NCI-H1048 (cell line): ENCODE results near the gene ZNF827.
A peak's percentile ranks its signal among the peaks of the same experiment; 100 is the strongest.

Source experiments
- DNase-seq: peaks from one replicate; lab custom pipeline; 2025; lab: John Stamatoyannopoulos, UW

The ZNF827 gene, protein sequence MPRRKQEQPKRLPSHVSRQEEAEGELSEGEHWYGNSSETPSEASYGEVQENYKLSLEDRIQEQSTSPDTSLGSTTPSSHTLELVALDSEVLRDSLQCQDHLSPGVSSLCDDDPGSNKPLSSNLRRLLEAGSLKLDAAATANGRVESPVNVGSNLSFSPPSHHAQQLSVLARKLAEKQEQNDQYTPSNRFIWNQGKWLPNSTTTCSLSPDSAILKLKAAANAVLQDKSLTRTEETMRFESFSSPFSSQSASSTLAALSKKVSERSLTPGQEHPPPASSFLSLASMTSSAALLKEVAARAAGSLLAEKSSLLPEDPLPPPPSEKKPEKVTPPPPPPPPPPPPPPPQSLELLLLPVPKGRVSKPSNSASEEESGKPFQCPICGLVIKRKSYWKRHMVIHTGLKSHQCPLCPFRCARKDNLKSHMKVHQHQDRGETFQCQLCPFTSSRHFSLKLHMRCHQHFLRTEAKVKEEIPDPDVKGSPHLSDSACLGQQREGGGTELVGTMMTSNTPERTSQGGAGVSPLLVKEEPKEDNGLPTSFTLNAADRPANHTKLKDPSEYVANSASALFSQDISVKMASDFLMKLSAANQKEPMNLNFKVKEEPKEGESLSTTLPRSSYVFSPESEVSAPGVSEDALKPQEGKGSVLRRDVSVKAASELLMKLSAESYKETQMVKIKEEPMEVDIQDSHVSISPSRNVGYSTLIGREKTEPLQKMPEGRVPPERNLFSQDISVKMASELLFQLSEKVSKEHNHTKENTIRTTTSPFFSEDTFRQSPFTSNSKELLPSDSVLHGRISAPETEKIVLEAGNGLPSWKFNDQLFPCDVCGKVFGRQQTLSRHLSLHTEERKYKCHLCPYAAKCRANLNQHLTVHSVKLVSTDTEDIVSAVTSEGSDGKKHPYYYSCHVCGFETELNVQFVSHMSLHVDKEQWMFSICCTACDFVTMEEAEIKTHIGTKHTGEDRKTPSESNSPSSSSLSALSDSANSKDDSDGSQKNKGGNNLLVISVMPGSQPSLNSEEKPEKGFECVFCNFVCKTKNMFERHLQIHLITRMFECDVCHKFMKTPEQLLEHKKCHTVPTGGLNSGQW

DNA sequence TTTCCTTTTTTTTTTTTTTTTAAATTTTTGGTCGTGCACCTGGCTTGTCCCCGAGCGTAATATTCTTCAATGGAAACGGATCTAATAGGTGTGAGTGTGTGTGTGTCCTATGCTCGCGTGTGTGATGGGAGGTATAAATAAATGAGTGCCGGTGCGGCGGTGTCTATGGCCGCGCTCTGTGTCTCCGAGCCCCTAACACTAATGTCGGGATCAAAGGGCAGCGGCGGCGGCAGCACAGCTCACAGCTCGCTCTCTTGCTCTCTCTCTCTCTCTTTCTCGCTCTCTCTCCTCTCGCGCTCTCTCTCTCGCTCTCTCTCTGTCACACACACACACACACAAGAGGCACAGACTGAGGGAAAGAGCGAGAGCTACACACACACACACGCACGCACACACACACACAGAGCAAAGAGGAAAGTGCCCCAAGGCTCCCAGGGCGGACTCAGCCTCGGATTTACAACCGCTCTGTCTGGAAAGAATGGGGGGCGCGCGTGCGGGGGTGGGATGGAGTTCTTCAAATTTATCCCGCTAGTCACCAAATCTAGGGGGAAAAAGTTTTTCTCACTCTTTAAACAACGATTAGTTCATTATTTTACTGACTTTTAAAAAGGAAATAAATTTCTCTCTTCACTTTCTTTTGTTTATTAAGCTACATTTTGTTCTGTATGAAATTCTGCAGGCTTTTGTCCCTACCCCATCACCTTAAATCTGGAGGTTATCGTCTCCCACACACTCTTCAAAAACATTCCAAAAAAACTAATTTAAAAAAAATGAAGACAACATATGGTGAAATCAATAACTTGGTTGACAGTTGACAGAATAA lies at the start of gene ZNF827:
ZNF827 (minus strand) TSS at position 206 of the 823 bp plus-strand sequence. CDS start 416 bp downstream, outside the sequence.
- peak; percentile 7 for DNase-seq

DNA sequence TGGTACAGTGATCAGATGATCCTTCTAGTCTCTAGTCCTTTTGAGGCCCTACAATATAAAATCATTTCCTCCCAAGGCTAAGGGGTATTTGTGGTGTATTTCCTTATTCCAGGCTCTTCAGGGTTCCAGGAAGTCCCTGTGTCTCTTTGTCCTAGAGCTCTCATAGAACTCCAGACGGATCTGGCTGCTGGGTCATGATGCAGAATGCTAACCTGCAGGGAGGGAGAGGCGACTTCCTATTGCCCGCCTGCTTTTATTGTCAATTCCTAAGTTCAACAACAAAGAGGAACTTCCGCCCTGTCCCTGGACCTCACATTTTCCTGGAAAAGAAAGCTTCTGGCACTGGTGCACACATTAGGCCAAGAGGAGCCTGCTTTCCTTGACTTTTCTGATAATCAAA lies 45.9 kb upstream of the ZNF827 start:
- no peak for DNase-seq

DNA sequence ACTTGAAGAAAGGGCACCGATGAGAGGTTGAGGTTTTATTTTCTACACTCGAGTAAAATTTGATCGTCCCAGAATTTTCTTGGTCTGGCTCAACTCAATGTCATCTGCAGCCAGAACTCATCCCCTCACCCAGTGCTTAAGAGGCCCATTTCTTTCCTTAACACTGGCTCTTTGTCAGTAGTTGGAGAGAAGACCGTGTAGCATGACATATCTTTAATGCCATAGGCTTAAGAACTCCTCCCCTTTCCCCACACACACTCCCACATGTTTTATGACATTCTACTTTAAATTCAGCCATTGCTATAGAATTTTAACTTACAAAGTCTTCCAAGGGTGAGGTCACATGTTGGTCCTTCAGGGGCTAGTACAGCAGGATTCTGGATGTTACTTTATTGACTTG lies 44.2 kb upstream of the ZNF827 start:
- DNase-seq: no peak

DNA sequence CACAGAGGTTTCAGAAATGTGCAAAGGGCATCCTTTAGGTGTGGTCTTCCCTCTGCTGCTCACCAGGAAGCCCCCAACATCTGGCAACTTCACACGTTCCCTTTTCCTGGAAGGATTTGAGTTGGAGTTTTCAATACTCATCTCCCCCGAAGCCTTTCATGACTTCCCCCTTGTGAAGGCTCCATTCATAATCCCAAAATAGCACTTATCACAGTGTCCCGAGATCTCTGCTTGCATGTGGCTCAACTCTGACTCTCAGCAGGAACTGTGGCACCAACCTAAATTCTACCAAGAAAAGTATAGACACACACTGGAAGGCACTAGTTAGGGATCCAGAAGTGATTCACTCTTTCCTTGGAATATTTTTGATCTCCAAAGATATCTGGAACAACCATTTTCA lies 40.5 kb upstream of the ZNF827 start:
- no peak for DNase-seq

DNA sequence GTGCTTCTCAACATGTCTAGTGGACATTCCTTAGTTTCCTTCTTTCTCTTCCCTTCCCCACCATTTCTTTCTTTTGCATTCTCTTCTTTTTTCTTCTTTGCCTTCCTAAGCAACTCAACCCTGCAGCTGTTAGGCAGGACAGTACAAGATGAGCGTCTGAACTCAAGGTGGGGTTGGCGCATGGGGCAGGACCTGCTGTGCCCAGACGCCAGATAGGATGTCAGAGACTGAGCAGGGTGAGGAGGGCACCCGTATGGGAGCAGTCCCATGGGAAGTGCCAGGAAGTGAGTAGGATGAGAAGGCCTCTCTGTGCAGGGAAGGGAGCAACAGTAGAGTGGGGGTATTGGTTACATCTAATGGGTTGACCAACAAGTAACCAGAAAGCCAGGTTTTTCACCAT lies 38.1 kb upstream of the ZNF827 start:
- no peak for DNase-seq

DNA sequence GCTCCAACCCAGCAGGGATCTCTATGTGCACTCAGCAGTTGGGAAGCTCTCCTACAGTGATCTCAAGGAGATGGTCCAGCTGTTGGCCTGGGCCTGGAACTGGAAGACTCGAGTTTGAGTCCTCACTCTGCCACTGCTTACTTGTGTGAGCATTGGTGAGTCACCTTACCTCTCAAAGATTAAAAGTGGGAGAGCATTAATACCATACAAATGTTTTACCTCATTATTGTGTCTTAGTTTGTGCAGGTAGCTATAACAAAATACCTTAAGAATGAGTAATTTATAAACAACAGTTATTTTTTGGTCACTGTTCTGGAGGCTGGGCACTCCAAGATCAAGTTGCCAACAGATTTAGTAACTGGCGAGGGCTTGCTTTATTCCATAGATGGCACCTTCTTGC lies 21.4 kb upstream of the ZNF827 start:
- DNase-seq: no peak

DNA sequence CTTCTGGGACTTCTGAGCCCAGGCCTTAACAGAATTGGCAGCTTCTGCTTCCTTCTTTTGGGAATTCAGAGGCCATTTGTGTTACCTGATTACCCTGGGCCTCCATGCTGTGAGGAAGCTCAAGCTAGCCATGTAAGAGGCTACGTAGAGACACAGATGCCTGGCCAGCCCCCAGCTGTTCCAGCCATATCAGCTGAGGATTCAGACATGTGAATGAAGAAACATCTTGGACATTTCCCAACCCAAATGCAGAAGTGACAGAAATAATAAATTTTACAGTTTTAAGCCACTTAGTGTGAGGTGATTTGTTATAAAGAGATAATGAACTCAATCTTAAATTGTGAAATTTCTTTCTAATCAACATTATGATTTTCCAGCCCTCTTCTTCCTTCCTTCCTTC lies 18.7 kb upstream of the ZNF827 start:
- DNase-seq: no peak

DNA sequence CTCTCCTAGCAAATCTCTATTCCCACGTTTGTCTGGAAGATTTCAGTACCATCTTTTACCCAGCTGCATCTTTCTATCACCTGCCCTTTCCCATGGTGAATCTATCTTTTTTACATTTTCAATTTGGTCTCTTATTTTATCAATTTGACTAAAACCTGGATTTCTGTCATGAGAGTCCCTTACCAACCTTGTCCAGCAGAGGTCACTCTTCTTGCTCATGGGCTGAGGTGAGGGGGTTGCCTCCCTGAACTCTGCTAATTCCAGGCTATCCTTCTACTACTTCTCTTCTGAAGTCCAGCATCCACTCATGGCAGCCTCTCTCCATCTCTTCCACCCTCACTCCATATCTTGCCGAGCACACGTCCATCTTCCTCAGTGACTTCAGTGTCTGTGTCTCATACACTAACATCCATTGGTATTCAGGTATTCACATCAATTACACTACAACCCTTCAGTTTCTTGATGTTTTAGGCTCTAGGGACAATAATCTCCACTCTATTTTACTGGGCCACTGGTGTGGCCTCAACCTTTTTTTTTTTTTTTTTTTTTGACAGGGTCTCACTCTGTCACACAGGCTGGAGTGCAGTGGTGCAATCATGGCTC lies 17.8 kb upstream of the ZNF827 start:
- DNase-seq: no peak

DNA sequence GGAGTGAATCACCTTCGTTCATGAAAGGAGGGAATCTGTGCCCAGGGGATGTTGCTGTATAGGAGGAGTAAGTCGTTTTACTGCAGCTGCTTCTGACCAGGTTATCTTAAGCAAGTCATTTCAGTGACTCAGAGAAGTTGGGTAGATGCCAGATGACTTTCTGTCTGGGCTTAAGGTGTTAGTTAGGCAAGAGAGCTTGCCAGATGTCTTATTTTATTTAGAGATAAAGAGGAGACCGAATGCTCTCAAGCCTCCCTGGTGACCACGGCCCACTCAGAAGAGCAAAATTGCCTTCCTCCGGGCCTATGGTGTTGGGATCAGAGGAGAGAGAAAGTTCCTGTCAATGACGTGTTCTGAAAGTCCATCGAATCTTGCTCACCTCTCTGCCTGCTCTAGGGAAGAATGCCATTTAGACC lies 16.3 kb upstream of the ZNF827 start:
- no peak for DNase-seq

DNA sequence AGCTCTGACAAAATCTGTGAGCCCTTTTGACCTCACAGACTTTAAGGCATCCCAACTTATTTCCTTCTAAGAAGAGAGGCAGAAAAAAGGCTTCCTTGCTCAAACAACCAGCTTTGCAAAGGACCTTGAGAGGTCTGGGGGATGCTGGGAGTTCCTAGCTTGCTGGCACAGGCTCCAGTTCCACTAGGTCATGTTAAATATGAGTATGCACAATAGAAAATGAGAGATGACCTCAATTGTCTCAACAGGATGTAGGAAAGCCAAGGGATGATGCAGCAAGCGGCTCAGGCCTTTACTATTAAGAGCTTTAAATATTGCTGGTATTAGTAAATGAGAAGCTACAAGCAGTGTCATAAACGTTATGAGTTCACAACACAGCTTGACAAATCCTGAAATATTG lies 13.3 kb upstream of the ZNF827 start:
- no peak for DNase-seq

DNA sequence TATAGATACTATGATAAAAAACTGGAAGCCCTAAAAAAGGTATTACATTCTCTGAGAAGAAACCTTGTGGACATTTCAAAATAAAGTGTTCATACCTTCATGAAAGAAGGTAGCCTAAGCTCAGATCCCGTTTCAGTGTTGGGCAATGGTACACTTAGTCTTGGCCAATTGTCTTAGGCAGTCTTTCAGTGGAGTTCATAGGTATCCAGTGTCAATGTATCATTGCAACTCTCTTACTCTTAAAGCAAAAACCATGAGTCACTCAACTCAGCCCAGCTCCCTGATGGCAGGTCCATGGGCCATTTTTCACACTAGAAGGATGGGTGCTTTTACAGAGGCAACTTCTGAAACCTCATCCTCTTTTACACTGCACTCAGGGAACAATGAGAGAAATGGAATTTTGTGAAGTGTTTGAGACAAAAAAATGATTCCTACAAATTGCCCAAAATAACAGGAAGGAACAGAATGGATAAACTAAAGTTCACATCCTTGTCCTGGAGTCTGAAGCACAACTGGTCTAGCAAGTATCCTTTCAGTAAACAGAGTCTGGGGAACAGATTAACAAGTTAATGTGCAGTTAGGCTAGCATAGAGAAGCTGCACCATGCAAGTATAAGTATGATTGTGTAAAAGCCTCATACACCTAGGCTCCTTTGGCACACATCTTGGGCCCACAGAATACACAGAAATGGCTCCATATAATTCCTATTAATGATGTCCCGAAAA lies 7.0 kb upstream of the ZNF827 start:
- no peak for DNase-seq

DNA sequence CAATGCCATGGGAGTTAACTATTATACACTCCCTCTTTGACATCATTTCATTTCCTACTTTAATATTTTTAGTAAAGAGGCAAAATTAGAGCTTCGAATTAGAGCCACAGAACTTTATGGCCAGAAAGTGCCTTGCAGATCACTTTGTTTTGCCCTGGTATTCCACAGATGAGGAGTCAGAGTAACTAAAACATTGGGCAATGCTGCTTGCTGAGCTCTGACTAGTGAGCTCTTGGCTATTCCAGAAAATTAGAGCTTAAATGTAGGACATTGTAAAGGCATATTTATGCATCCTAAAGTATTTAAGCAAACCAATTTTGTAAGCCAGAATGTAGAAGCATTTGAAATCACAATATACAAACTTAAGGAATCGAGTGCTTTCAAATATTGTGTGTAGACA lies 6.3 kb upstream of the ZNF827 start:
- no peak for DNase-seq

DNA sequence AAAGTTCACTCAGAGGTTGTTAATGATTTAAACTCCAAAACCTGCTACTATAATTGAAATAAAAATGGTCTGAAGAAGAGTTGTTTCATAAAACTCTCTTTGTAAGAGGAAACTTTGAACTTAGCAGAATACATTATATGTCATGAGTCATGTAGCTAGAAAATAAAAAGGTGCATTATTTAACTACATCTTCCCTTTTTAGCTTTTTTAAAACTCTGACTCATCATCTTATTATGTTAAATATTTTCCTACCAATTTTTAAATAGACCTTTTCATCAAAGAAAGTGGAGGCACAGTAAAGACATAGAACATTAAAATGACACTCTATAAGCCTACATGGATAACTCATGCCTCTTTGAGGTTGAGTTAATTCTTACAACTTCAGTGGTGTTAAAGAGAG lies 1.2 kb upstream of the ZNF827 start:
- DNase-seq: no peak

DNA sequence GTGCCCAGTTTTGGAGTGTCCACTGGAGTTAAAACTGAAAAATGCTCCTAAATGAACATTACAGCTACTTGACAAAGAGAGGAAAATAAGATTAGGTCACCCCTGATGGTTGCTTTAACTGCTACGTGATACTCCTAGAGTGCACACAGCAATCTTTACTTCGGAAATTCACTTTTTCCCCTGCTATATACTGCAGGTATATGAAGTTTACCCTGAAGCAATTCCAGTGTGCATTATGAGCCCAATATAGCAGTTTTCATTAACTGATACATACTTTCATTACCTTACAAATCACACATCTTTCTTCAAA lies 773 bp upstream of the ZNF827 start:
- DNase-seq: no peak

DNA sequence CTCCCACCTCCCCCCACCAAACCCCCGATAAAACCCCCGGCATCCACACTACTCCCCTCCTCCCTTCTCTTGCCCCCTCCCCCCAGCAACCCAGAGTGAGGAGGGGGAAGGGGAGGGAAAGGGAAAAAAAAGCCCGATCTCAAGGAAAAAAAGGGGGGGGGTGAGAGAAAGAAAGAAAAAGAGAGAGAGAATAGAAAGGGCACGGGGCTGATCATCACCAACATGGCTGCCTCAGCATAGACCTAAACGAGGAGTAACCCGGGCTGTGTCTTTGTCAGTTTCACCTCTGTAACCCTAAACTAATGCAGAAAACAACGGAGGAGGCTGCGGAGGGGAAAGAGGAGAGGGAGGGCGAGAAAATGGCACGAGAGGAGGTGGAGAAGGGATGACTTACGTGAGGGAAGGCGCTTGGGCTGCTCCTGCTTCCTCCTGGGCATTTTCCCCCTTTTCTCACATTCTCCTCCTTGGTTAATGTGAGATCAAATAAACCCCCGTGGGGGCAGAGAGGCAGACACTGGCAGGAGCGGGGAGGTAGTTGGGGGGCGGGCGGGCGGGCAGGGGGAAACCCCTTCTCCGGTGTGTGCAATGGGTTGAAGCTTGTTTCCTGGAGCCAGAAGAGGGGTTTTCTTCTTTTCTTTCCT lies 532 bp downstream of the ZNF827 start:
- no peak for DNase-seq

DNA sequence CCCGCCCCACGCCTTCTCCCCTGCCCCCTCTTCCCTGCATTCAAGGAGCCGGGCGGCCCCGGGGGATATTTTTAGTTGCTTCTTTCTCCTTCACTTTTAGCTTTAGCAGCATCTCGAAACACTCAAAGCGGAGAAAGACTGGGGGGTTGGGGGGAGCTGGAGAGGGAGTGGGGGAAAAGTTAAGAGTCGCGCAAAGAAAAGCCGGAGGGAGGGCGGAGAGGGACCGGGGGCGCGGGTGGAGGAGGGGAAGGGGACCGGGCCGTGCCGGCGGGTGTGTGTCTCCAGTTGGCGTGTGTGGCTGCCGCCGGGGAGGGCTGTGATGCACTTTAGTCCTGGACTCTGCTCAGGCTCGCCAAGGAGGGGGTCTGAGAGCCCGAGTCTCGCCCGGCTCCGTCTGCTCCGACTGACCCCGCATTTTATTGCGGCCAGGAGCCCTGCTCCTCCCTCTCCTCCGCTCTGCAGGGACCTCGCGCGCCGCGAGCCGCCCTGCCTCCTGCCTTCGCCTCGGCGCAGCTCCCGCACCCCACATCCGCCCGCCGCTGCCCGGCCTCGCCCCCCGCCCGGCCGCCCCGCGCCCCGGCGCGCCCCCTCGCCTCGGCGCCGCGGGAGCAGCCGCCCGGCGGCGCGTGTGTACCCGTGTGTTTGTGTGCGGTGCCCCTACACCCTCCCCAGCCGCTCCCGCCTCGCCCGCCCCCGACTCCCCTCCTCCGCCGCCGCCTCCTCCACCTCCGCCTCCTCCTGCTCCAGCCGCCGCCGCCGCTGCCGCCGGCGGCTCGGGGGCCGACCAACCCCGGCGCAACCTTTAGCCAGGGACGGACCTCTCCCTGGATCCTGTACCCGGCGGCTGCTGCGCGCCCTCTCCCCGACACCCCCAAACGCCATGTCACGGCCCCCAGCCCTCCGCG lies 1.4 kb downstream of the ZNF827 start:
- DNase-seq: no peak

DNA sequence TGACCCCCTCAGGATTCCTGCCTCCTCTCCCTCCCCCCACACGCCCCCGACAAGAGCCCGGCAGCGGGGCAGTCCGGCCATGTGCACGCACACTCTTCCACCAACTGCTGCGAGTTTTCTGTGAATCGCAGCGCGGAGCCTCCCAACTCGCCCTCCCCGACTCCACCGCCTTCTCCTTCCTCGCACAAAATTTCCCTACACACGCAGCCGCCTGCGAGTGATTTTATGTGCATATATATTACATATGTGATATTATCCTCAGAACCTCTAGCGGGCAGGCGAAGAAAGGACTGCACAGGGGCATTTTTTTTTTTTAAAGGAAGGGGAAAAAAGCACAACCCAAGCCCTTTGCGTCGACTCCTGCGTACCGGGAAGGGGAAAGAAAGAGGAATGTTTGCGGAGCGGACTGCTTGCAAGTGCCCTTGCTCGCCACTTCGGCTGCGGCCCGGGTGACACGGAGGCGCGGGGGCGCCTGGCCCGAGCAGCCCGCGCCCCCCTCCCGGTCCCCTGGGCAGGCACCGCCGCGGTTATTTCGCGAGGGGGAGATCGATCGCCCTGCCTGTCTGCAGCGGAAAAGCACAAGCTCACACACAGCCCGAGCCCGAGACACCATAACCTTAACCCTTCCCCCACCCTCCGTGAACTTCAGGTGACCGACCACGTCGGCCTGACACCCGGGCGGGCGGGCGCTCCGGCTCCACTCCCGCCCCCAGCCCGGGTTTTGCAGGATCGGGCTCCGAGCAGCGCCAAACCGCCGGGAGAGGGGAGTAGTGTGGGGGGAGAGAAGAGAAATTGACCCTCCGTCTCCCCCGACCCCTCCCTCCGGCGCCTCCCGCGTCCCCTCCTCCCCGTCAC lies 2.3 kb downstream of the ZNF827 start:
- peak; percentile 24 for DNase-seq
